ENCODE data around the gene TRIM46. TPM values are rescaled to one million over a fixed set of nuclear protein-coding genes. Genes with fewer than 3 reads are reported as not detected.
A peak's percentile ranks its signal among the peaks of the same experiment; 100 is the strongest.
"Not testable (repeated sequence)": the region's sequence is repeated elsewhere in the genome, so short reads cannot be mapped to it uniquely, and the experiment has no call there.

TRIM46 gene
- total and polyA plus RNA-seq, 2 experiments from 2014 or later = 2.9 to 5.4 TPM

GRCh38 chr1:155141749-155142148, 31.9 kb upstream of the TRIM46 start:
- H3K27ac ChIP-seq = no peak overlapping the region
- no peaks in the 10 kb centered on the region for H3K9me3 ChIP-seq (ENCODE audit: low read depth)
- H3K27me3 ChIP-seq = no peaks in the 10 kb centered on the region
- H3K4me1 ChIP-seq (ENCODE audit: low read depth) = peaks cover 5% of the 10 kb centered on the region
- no peak overlapping the region for H3K4me3 ChIP-seq
- H3K36me3 ChIP-seq = no peaks in the 10 kb centered on the region
- no peak for DNase-seq (ENCODE audit: low read depth in 1 of 2, low spot score in 1 of 2)
- TF ChIP-seq, protein P1, sequence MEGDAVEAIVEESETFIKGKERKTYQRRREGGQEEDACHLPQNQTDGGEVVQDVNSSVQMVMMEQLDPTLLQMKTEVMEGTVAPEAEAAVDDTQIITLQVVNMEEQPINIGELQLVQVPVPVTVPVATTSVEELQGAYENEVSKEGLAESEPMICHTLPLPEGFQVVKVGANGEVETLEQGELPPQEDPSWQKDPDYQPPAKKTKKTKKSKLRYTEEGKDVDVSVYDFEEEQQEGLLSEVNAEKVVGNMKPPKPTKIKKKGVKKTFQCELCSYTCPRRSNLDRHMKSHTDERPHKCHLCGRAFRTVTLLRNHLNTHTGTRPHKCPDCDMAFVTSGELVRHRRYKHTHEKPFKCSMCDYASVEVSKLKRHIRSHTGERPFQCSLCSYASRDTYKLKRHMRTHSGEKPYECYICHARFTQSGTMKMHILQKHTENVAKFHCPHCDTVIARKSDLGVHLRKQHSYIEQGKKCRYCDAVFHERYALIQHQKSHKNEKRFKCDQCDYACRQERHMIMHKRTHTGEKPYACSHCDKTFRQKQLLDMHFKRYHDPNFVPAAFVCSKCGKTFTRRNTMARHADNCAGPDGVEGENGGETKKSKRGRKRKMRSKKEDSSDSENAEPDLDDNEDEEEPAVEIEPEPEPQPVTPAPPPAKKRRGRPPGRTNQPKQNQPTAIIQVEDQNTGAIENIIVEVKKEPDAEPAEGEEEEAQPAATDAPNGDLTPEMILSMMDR (IDR thresholded peaks at IDR 0.05; ENCODE audit: low read depth, low read length) = no peak

- no peaks in the 10 kb centered on the region for H3K4me1 ChIP-seq (ENCODE audit: low read depth)
- DNase-seq (ENCODE audit: low read depth in 1 of 2, low spot score in 1 of 2) = no peak
Observed at GRCh38 chr1:155145491-155145890, 28.2 kb upstream of the TRIM46 start.

DNA sequence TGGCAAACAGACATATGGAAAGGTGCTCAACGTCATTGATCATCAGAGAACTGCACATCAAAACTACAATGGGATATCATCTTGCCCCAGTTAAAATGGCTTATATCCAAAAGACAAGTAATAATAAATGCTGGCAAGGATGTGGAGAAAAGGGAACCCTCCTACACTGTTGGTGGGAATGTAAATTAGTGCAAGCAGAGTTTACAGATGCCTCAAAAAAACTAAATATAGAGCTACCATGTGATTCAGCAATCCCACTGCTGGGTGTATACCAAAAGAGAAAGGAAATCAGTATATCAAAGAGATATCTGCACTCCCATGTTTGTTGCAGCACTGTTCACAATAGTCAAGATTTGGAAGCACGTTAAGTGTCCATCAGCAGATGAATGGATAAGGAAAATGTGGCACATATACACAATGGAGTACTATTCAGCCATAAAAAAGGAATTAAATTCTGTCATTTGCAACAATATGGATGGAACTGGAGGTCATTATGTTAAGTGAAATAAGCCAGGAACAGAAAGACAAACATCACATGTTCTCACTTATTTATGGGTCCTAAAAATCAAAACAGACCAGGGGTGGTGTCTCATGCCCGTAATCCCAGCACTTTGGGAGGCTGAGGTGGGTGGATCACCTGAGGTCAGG, 17.5 kb upstream of the TRIM46 start:
- H3K9me3 ChIP-seq (ENCODE audit: low read depth); H3K27ac ChIP-seq; H3K4me3 ChIP-seq; H3K27me3 ChIP-seq; H3K4me1 ChIP-seq (ENCODE audit: low read depth); H3K36me3 ChIP-seq; DNase-seq (ENCODE audit: low read depth in 1 of 2, low spot score in 1 of 2): not testable (repeated sequence)

More at GRCh38 chr1:155145491-155145890, 28.2 kb upstream of the TRIM46 start:
- no peaks in the 10 kb centered on the region for H3K9me3 ChIP-seq (ENCODE audit: low read depth)
- no peaks in the 10 kb centered on the region for H3K36me3 ChIP-seq
- no peak overlapping the region for H3K27ac ChIP-seq
- H3K27me3 ChIP-seq = no peaks in the 10 kb centered on the region
- TF ChIP-seq, protein P1 (IDR thresholded peaks at IDR 0.05; ENCODE audit: low read depth, low read length) = peak; percentile 7
- no peak overlapping the region for H3K4me3 ChIP-seq

DNA sequence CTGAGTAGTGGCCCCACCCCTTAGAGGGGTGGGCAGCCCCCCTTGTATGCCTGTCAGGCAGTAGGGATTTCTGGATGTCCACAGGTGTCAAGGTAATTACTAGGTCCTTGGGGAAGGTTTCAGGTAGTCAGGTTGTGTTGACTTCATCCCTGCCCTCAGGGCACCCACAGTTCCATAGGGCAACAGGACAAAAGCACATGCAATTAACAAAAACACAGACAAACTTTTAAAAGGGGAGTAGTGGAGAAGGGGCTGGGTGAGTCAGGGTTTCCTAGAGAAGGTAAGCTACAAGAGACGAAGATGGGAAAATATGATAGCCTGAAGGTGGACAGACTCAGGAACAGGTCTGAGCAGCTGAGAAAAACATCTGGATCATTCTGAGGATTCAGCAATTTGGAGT, 14.7 kb upstream of the TRIM46 start:
- Histone ChIP-seq H3K36me3 (no peaks in the 10 kb centered on the region), H3K4me3 (no peak overlapping the region), H3K27me3 (no peaks in the 10 kb centered on the region), H3K9me3 (ENCODE audit: low read depth) (no peaks in the 10 kb centered on the region), H3K4me1 (ENCODE audit: low read depth) (no peaks in the 10 kb centered on the region), H3K27ac (no peak overlapping the region)
- no peak for DNase-seq (ENCODE audit: low read depth in 1 of 2, low spot score in 1 of 2)
- TF ChIP-seq, protein P1 (IDR thresholded peaks at IDR 0.05; ENCODE audit: low read depth, low read length) = no peak

DNA sequence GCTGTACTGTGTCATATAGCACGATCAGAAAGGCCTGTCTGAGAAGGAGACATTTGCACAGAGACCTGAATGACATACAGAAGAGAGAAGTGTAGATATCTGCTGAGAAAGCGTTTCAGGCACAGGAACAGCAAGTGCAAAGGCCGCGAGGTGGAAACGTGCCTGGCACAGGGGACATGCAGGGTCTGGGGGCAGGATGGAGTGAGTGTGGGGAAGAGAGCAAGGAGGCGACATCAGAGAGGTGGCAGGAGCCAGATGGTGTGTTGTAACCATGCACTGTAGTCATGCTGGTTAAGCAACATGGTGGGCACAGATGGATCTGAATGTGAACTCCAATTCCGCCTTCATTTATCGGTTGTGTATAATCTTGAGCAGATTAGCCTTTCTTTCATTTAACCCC, 13.5 kb upstream of the TRIM46 start:
- DNase-seq (ENCODE audit: low read depth in 1 of 2, low spot score in 1 of 2) = no peak
- H3K36me3 ChIP-seq = no peaks in the 10 kb centered on the region
- H3K27ac ChIP-seq = no peak overlapping the region
- no peaks in the 10 kb centered on the region for H3K4me1 ChIP-seq (ENCODE audit: low read depth)
- TF ChIP-seq, protein P1 (IDR thresholded peaks at IDR 0.05; ENCODE audit: low read depth, low read length) = no peak
- no peaks in the 10 kb centered on the region for H3K27me3 ChIP-seq
- H3K4me3 ChIP-seq = no peak overlapping the region
- no peaks in the 10 kb centered on the region for H3K9me3 ChIP-seq (ENCODE audit: low read depth)

GRCh38 chr1:155162631-155163030, 11.0 kb upstream of the TRIM46 start:
- H3K27me3 ChIP-seq; H3K4me1 ChIP-seq (ENCODE audit: low read depth); H3K9me3 ChIP-seq (ENCODE audit: low read depth); H3K36me3 ChIP-seq; H3K27ac ChIP-seq; H3K4me3 ChIP-seq; DNase-seq (ENCODE audit: low read depth in 1 of 2, low spot score in 1 of 2): not testable (repeated sequence)

- not testable (repeated sequence) for DNase-seq (ENCODE audit: low read depth in 1 of 2, low spot score in 1 of 2); H3K36me3 ChIP-seq; H3K9me3 ChIP-seq (ENCODE audit: low read depth); H3K4me3 ChIP-seq; H3K27me3 ChIP-seq; H3K27ac ChIP-seq; H3K4me1 ChIP-seq (ENCODE audit: low read depth)
Observed at GRCh38 chr1:155163785-155164184, 9.9 kb upstream of the TRIM46 start.

- not testable (repeated sequence) for H3K27ac ChIP-seq; H3K36me3 ChIP-seq; H3K4me3 ChIP-seq; DNase-seq (ENCODE audit: low read depth in 1 of 2, low spot score in 1 of 2); H3K4me1 ChIP-seq (ENCODE audit: low read depth); H3K9me3 ChIP-seq (ENCODE audit: low read depth); H3K27me3 ChIP-seq
Observed at GRCh38 chr1:155164625-155165024, 9.0 kb upstream of the TRIM46 start.

All from cardiac muscle cell (in vitro differentiated cells and primary cell).